Suprapubic skin (tissue), 4 donors: ENCODE data around the gene PPP1R14C. TPM values are rescaled to one million over a fixed set of nuclear protein-coding genes. Genes with fewer than 3 reads are reported as not detected.

Experiments used
- DNase-seq, 2 donors: peaks; one replicate each; pipeline ENCODE4 v3.0.0-alpha.2; 2019; ENCODE audit warnings: low spot score in 2 of 2
- H3K27ac ChIP-seq: fragments of 200-600 bp; sonication (generic); one replicate; pipeline ENCODE4 v1.5.1; 2019
- H3K27me3 ChIP-seq: fragments of 200-600 bp; sonication (generic); one replicate; pipeline ENCODE4 v1.5.1; 2019
- H3K36me3 ChIP-seq: fragments of 200-600 bp; sonication (generic); one replicate; pipeline ENCODE4 v1.5.1; 2019
- H3K4me1 ChIP-seq: fragments of 200-600 bp; sonication (generic); one replicate; pipeline ENCODE4 v1.5.1; 2019
- H3K4me3 ChIP-seq: fragments of 200-600 bp; sonication (generic); one replicate; pipeline ENCODE4 v1.5.1; 2019; ENCODE audit warnings: mild to moderate bottlenecking
- H3K9me3 ChIP-seq: fragments of 200-600 bp; sonication (generic); one replicate; pipeline ENCODE4 v1.5.1; 2019
- EP300 ChIP-seq: sonication (generic); formaldehyde crosslinking; IDR thresholded peaks from one replicate; pipeline ENCODE4 v1.6.1; 2017; ENCODE audit warnings: antibody characterized with exemption
- POLR2A ChIP-seq, 2 donors: fragments of 450-650 bp; IDR thresholded peaks; one replicate each; pipeline ENCODE4 v1.6.1; 2017; ENCODE audit warnings: antibody characterized with exemption in 2 of 2, mild to moderate bottlenecking in 2 of 2, moderate library complexity in 2 of 2
- POLR2AphosphoS5 ChIP-seq, 3 donors: sonication (generic); formaldehyde crosslinking; IDR thresholded peaks; one replicate each; pipeline ENCODE4 v1.6.1; 2017; ENCODE audit warnings: antibody characterized with exemption in 3 of 3
- WGBS: methylation state at CpG from one replicate; pipeline ENCODE4 v1.1.5; 2018; 5-methylcytosine and 5-hydroxymethylcytosine counted together
- total RNA-seq, 4 donors: library from RNA; depleted of rRNA; stranded (reverse); fragments of >200 nt; gene quantifications; one replicate each; pipeline ENCODE4 v1.1.0, GENCODE V29; 2016
- TF ChIP-seq, protein P1 (sequence below), 2 donors: fragments of 200-600 bp in 1 of 2; fragments of 450-650 bp in 1 of 2; sonication (generic) in 1 of 2; IDR thresholded peaks; one replicate each; pipeline ENCODE4 v1.5.1; 2016 to 2019; ENCODE audit warnings: antibody characterized with exemption in 2 of 2, mild to moderate bottlenecking in 1 of 2, moderate library complexity in 1 of 2

Gene PPP1R14C
- total RNA-seq, 4 donors from 2014 or later, result 44.3 to 104 (median 88.8) TPM

DNA sequence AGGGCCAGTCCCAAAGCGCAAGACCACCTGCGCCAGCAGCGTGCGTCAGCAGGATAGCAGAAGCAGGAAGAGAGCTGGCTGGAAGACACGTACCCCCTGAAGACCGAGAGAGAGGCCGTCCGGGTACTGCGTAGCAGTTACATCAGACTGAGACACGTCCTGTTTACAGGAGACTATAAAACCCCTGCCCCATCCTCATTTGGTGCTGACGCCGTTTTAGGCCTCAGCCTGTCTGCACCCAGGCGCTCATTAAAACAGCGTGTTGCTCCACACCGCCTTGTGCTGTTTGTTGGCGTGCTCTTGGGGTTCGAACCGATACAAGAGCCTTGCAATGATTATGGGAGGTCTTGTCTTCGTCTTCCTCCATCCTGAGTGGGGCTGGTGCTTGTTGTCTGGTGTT lies 42.1 kb upstream of the PPP1R14C start:
- Histone ChIP-seq H3K9me3 (no peaks in the 10 kb centered on the region), H3K36me3 (no peaks in the 10 kb centered on the region), H3K4me1 (no peaks in the 10 kb centered on the region), H3K27ac (no peak overlapping the region), H3K27me3 (peaks cover 23% of the 10 kb centered on the region), H3K4me3 (no peak overlapping the region)
- WGBS, result 93% methylated on average over 19 of the region's 19 CpGs
- no peak for DNase-seq
- TF ChIP-seq POLR2AphosphoS5 (IDR thresholded peaks at IDR 0.05), result no peak
- TF ChIP-seq EP300, result no peak
- TF ChIP-seq, protein P1, sequence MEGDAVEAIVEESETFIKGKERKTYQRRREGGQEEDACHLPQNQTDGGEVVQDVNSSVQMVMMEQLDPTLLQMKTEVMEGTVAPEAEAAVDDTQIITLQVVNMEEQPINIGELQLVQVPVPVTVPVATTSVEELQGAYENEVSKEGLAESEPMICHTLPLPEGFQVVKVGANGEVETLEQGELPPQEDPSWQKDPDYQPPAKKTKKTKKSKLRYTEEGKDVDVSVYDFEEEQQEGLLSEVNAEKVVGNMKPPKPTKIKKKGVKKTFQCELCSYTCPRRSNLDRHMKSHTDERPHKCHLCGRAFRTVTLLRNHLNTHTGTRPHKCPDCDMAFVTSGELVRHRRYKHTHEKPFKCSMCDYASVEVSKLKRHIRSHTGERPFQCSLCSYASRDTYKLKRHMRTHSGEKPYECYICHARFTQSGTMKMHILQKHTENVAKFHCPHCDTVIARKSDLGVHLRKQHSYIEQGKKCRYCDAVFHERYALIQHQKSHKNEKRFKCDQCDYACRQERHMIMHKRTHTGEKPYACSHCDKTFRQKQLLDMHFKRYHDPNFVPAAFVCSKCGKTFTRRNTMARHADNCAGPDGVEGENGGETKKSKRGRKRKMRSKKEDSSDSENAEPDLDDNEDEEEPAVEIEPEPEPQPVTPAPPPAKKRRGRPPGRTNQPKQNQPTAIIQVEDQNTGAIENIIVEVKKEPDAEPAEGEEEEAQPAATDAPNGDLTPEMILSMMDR (IDR thresholded peaks at IDR 0.05), result no peak
- no peak for TF ChIP-seq POLR2A (IDR thresholded peaks at IDR 0.05)

DNA sequence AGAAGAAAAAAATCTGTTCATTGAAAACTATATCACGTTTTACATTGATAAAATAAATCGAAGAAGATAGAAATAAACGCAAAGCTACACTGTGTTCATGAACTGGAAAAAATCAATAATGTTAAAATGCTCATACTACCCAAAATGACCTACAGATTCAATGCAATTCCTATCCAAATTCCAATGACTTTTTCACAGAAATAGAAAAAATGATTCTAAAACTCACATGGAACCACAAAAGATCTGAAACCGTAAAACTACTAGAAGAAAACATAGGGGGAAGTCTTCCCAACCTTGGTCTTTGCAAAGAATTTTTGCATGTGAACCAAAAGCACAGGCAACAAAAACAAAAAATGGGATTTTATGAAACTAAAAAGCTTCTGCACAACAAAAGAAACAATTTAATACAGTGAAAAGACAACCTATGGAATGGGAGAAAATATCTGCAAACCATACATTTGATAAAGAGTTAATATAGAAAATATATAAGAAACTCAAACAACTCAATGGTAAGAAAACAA lies 40.0 kb upstream of the PPP1R14C start:
- H3K36me3 ChIP-seq, result no peaks in the 10 kb centered on the region
- H3K4me3 ChIP-seq, result no peak overlapping the region
- no peaks in the 10 kb centered on the region for H3K4me1 ChIP-seq
- 83% methylated on average over 4 of the region's 4 CpGs for WGBS
- H3K27me3 ChIP-seq, result peaks cover 13% of the 10 kb centered on the region
- no peak for DNase-seq
- H3K27ac ChIP-seq, result no peak overlapping the region
- no peaks in the 10 kb centered on the region for H3K9me3 ChIP-seq
- TF ChIP-seq POLR2A (IDR thresholded peaks at IDR 0.05) (no peak), POLR2AphosphoS5 (IDR thresholded peaks at IDR 0.05) (no peak), EP300 (no peak)
- TF ChIP-seq, protein P1 (IDR thresholded peaks at IDR 0.05), result no peak

DNA sequence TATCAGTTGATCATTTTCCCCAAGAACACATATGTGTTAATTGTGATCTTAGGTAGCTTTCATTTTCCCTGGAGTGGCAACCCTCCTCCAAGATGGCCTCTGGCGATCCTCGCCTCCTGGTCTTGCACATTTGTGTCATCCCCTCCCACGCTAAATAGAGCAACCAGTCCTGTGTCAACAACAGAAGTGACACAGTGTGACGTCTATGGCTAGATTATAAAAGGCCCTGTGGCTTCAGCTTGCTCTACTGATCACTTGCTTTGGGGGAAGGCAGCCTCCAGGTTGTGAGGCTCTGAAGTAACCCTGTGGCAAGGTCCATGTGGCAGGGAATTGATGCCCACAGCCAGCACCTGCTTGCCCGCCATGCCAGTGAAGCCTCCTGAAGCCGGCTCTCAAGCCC lies 30.6 kb upstream of the PPP1R14C start:
- 86% methylated on average over 6 of the region's 6 CpGs for WGBS
- TF ChIP-seq POLR2A (IDR thresholded peaks at IDR 0.05), result no peak
- TF ChIP-seq EP300, result no peak
- TF ChIP-seq, protein P1 (IDR thresholded peaks at IDR 0.05), result no peak
- TF ChIP-seq POLR2AphosphoS5 (IDR thresholded peaks at IDR 0.05), result no peak

GRCh38 chr6:150115769-150116168 lies 27.1 kb upstream of the PPP1R14C start:
- no peak for TF ChIP-seq EP300
- no peak for TF ChIP-seq POLR2AphosphoS5 (IDR thresholded peaks at IDR 0.05)
- TF ChIP-seq, protein P1 (IDR thresholded peaks at IDR 0.05), result no peak
- TF ChIP-seq POLR2A (IDR thresholded peaks at IDR 0.05), result no peak
- DNase-seq, result no peak
- Histone ChIP-seq H3K4me1 (no peaks in the 10 kb centered on the region), H3K4me3 (no peak overlapping the region), H3K36me3 (no peaks in the 10 kb centered on the region), H3K27ac (no peak overlapping the region), H3K9me3 (no peaks in the 10 kb centered on the region), H3K27me3 (peaks cover 5% of the 10 kb centered on the region)
- 83% methylated on average over 6 of the region's 25 CpGs for WGBS

More for the DNA sequence above, 30.6 kb upstream of the PPP1R14C start:
- Histone ChIP-seq H3K36me3 (no peaks in the 10 kb centered on the region), H3K27me3 (peaks cover 8% of the 10 kb centered on the region), H3K9me3 (no peaks in the 10 kb centered on the region), H3K27ac (no peak overlapping the region), H3K4me1 (no peaks in the 10 kb centered on the region), H3K4me3 (no peak overlapping the region)
- no peak for DNase-seq

- Histone ChIP-seq H3K36me3 (no peaks in the 10 kb centered on the region), H3K9me3 (no peaks in the 10 kb centered on the region), H3K4me1 (no peaks in the 10 kb centered on the region), H3K4me3 (no peak overlapping the region), H3K27ac (no peak overlapping the region), H3K27me3 (peaks cover 5% of the 10 kb centered on the region)
- WGBS, result 76% methylated on average over 7 of the region's 8 CpGs
- no peak for DNase-seq
- TF ChIP-seq EP300, result no peak
- no peak for TF ChIP-seq POLR2AphosphoS5 (IDR thresholded peaks at IDR 0.05)
These were observed 26.5 kb upstream of the PPP1R14C start for GRCh38 chr6:150116200-150116800.
